HG03064 (cell line): Measurements from ENCODE around the gene VRTN.
"Not testable (repeated sequence)": the region's sequence is repeated elsewhere in the genome, so short reads cannot be mapped to it uniquely, and the experiment has no call there.

Source experiments
- ATAC-seq: cut with Tn5 transposase; IDR thresholded peaks from one replicate; pipeline ENCODE4 v1.9.1; 2021; ENCODE audit warnings: low read depth; ENCODE audit not compliant: unreplicated experiment

Gene VRTN

DNA sequence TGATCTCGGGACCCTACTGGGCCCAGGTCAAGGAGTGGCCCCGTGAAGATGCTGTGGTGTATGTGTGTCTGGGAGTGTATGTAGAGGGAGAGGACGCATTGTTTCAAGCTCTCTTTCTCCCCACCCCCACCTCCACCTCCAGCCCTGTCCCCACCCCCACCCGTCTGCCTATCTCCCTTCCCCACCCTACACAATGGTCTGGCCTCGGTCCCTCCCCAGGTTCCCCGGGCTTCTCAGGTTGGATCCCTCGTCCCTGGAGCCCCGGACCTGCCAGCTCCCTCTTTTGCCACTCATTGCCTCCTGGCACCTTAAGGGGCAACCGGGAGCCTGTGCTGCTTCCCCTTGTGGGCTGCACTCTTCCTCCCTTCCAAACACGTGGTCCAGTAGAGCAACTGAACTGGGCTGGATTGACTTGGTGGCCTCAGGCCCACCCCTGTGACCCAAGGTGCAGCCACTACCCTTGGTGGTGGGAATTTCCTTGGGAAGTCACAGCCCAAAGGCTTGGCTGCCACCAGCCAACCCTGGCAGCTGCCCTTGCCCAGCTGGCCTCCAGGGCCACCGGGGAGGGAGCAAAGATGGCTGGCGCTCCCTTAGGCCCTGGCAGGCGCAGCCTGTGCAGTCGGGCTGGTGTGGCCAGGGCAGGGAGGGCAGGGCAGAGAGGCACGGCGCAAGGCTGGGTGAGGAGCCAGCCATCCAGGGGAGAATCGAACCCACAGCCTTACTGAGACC lies 628 bp downstream of the VRTN start:
- ATAC-seq: no peak

GRCh38 chr14:74349757-74350156 lies 1.5 kb downstream of the VRTN start:
- ATAC-seq: no peak

DNA sequence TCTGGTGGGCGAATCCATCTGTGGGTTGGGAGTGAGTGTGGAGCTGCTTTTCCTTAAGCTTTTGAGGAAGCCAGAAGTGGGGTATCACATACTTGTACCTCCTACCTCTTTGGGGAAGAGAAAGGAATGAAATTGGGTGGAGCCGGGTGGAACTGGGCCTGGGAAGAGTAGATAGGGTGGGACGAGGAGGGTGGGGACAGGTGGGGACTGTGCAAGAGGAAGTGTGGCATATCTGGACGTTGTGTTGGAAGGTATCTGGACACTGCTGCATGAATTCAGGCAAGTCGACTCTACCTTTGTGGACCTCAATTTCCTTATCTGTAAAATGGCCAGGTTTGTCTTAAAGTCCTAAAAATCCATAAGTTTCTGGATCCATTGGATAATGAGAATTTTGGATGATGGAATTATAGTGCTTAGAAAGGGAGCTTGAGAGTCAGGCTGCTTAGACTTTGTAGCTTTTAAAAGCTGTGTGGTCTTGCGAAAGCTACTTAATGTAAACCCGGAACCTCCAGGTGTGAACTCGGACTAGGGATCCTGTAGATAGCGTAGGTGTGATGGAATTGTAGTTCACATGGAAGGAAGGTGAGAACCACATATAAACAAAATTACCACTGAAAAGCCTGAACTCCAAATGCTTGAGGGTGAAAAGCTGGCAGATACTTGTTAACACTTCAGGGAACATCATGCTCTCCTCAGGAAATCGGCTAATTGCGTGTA lies 2.1 kb downstream of the VRTN start:
- no peak for ATAC-seq

- ATAC-seq: no peak
These were observed 2.7 kb downstream of the VRTN start for GRCh38 chr14:74350928-74351323.

DNA sequence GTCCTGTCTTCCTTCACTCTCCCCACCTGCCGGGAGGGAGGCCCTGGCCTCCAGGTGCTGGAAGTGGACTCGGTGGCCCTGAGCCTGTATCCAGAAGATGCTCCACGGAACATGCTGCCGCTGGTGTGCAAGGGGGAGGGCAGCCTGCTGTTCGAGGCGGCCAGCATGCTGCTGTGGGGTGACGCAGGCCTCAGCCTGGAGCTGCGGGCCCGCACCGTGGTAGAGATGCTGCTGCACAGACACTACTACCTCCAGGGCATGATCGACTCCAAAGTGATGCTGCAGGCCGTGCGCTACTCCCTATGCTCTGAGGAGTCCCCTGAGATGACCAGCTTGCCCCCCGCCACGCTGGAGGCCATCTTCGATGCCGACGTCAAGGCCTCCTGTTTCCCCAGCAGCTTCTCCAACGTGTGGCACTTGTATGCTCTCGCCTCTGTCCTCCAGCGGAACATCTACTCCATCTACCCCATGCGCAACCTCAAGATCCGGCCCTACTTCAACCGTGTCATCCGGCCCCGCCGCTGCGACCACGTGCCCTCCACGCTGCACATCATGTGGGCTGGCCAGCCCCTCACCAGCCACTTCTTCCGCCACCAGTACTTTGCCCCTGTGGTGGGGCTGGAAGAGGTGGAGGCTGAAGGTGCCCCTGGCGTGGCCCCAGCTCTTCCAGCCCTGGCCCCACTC lies 8.8 kb downstream of the VRTN start:
- ATAC-seq: no peak

GRCh38 chr14:74357585-74357984 lies 9.3 kb downstream of the VRTN start:
- ATAC-seq: no peak

GRCh38 chr14:74358176-74358829 lies 10.0 kb downstream of the VRTN start:
- no peak for ATAC-seq

- no peak for ATAC-seq
These were observed 11.9 kb downstream of the VRTN start for GRCh38 chr14:74360163-74360562.

- ATAC-seq: no peak
These were observed 14.2 kb downstream of the VRTN start for GRCh38 chr14:74362361-74362915.

DNA sequence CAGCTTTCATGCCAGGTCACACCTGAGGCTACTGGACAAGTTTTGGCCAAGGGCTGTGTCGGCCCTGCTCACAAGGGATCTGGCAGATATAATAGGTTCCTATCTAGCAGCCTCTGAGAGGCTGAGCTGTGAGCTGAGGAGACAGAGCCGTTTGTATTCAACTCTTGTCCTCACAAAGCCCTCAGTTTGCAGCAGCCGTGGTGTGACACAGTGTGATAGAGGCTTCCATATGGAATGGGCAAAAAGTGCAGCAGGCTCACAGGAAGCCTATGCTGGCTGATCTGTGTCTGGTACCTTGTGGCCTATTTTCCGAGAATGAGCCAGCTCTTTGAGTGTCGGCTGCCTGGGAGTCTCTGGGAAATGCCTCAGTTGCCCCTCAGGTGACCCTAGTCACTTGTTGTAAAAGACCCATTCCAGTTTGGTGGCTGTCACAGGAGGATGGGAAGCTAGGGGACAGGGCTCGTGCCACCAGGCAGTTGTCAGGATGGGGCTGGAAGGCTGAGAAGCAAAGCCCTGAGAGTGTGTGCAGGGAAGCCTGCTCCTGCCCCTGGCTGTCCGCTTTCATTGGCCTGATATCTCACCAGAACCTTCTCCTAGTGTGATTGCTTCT lies 16.1 kb downstream of the VRTN start:
- ATAC-seq: no peak

- ATAC-seq: no peak
These were observed 19.8 kb downstream of the VRTN start for GRCh38 chr14:74368026-74368425.

DNA sequence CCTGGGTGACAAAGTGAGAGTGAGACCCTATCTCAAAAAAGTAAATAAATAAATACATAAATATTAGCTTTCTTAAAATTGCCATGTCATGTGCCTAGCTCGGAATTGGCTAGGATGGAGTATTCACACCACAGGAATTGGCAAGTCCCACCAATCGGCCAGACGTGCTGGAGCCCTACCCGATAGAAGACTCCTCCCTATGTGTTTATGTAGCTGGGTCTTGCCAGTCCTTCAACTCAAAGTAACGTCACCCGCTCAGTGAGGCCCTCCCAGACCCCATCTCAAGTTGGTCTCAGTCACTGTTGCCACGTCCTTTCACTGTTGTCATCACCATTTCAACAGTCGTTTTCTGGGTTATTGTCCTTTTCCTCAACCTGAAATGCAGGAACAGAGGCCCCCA lies 20.2 kb downstream of the VRTN start:
- ATAC-seq: no peak

DNA sequence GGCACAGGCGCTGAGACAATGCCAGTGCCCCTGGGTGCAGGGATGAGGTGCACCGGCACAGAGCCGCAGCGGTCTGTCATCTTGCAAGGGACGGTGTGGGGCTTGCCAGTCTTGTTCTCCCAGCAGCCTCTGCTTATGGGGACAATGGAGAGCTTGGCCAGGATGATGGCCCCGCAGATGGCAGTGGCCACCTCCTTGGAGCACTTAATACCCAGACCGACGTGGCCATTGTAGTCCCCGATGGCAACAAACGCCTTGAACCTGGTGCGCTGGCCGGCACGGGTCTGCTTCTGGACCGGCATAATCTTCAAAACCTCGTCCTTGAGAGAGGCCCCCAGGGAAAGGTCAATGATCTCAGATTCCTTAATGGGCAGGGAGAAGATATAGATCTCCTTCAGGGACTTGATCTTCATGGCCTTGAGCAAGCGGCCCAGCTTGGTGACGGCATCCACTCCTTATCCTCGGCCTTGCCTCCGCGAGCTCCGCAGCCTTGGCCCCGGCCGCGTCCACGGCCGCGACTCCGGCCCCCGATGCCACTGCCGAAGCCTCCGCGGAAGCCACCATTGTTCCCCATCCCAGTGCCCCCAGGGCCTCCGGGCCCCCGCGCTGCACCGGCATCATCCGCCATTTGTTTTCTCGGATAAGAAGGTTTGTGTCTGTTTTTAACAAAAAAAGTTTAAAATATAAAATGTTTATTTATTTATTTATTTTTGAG lies 29.9 kb downstream of the VRTN start:
- ATAC-seq: no peak

- no peak for ATAC-seq
These were observed 31.9 kb downstream of the VRTN start for GRCh38 chr14:74380172-74380571.

DNA sequence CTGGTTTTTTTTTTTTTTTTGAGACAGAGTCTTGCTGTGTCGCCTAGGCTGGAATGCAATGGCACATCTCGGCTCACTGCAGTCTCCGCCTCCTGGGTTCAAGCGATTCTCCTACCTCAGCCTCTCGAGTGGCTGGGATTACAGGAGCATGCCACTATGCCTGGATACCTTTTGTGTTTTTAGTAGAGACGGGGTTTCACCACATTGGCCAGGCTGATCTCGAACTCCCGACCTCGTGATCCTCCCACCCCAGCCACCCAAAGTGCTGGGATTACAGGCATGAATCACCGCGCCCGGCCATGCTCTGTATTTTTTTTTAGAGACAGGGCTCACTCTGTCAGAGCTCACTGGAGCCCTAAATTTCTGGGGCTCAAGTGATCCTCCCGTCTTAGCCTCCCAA lies 32.6 kb downstream of the VRTN start:
- ATAC-seq: no peak

- not testable (repeated sequence) for ATAC-seq
These were observed 33.3 kb downstream of the VRTN start for GRCh38 chr14:74381571-74381970.

DNA sequence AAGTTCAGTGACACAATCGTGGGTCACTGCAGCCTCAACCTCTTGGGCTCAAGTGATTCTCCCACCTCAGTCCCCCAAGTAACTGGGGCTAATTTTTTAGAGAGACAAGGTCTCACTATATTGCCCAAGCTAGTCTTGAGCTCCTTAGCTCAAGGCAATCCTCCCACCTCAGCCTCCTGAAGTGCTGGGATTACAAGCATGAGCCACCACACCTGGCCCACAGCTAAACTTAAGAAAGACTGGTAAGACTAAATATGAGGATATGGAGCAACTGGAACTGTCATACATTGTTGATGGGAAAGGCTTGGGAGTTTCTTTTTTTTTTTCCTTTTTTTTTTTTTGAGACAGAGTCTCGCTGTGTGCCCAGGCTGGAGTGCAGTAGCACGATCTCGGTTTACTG lies 34.0 kb downstream of the VRTN start:
- ATAC-seq: no peak

- ATAC-seq: no peak
These were observed 41.7 kb downstream of the VRTN start for GRCh38 chr14:74389980-74390379.

- ATAC-seq: not testable (repeated sequence)
These were observed 42.2 kb downstream of the VRTN start for GRCh38 chr14:74390505-74390904.

- ATAC-seq: no peak
These were observed 43.2 kb downstream of the VRTN start for GRCh38 chr14:74391479-74391878.
